Hypothalamus (tissue), 51 donors: Measurements from ENCODE around the gene TRIML1.
"Not testable (repeated sequence)": the region's sequence is repeated elsewhere in the genome, so short reads cannot be mapped to it uniquely, and the experiment has no call there.

ENCODE experiments used
- DNase-seq, 51 donors: peaks; one replicate each; lab custom pipeline; 2025; lab: John Stamatoyannopoulos, UW

The TRIML1 gene

DNA sequence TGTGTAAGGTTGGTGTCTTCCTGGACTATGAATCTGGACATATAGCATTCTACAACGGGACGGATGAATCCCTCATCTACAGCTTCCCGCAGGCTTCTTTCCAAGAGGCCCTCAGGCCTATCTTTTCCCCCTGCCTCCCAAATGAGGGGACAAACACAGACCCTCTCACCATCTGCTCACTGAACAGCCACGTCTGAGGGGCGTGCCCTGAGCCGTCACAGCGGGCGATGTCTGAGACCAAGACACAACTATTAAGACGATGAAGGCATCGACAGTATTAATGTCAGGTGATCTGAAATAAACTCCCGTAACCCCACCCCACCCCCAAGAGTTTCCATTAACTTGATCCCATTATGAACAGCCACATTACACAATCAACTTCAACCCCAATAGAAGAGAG is 7.9 kb downstream of the TRIML1 start:
- no peak for DNase-seq

DNA sequence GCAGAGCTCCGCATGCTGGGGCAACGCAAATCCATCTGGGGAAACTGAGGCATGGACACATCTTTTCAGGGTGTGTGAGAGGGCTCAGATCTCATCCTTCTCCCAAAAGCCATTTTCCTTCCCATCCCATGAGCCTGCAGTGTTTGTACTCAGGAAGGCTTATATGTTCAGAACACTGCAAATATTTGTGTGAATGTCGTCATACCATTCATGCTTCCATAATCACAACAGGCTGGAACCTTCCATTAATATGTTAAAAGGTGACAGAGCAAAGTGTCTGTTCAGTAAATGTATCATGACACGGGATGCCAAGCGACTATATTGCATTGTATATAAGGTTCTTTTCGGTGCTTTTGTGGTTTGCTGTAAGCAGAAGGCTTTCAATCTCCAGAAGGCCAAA is 8.5 kb downstream of the TRIML1 start:
- no peak for DNase-seq

DNA sequence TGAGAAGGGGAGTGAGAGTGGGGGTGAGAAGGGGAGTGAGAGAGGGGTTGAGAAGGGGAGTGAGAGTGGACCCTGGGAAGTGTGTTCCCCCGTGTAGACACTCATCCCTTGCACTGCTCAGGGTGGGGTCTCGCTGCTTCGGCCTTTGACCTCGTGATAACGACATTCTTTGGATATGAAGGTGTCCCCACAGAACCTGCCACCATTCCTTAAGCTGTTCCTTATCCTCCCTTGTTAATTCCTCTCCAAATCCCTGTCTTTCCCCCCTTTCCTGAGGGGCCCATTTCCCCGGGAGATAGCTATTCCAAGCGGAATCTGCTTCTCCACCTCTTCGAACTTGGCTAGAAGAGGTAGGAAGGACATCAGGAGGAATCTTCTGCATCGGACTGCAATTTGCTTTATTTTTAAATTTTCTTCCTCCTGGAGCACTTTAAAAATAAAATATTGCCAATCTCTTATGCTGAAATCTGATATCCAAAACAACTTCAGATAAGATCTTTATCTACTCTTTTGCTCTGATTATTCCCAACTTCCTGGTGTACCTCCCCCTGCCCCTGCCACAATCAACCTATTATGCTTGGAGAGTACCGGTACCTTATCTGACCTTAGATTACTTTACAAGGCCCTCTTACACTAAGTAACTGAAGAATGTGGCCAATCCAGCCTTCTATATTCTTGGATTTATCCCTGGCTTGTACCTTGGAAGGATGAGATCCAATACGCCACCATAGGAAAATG is 15.6 kb downstream of the TRIML1 start:
- no peak for DNase-seq

GRCh38 chr4:188158336-188158735 is 19.1 kb downstream of the TRIML1 start:
- DNase-seq, result no peak

DNA sequence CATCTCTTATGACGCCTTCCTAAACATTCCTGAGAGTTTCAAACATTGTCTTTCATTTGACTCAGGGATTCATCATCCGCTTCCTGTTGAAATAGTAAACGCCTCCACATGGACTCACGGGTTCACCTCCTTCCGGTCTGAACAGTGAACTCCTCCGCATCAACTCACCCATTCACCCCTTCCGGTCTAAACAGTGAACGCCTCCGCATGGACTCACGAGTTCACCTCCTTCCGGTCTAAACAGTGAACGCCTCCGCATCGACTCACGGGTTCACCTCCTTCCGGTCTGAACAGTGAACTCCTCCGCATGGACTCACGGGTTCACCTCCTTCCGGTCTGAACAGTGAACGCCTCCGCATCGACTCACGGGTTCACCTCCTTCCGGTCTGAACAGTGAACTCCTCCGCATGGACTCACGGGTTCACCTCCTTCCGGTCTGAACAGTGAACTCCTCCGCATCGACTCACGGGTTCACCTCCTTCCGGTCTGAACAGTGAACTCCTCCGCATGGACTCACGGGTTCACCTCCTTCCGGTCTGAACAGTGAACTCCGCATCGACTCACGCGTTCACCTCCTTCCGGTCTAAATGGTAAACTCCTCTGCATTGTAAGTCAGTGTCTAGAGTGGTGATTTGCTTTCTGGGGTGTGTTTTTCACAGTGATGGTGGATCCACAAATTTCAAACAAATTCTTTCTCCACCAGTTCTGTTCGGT is 20.4 kb downstream of the TRIML1 start:
- not testable (repeated sequence) for DNase-seq

- no peak for DNase-seq
Measured at GRCh38 chr4:188160406-188160805, 21.2 kb downstream of the TRIML1 start.

DNA sequence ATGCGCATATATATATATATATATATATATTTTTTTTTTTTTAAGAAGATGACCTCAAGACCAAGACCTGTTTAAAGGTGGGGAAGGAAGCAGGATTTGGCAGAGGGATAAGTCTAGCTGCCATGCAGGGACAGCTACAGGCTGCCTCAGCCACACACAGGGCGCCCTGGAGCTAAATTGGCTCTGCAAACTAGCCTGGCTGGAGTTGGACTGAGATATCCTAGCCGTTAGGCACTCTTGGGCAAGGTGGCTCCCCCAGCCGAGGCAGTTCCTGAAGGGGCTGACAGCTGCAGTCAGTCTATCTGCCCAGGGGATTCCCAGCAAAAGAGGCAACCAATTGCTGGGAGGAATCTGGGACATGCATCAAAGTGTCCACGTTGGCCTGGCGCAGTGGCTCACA is 21.9 kb downstream of the TRIML1 start:
- no peak for DNase-seq

DNA sequence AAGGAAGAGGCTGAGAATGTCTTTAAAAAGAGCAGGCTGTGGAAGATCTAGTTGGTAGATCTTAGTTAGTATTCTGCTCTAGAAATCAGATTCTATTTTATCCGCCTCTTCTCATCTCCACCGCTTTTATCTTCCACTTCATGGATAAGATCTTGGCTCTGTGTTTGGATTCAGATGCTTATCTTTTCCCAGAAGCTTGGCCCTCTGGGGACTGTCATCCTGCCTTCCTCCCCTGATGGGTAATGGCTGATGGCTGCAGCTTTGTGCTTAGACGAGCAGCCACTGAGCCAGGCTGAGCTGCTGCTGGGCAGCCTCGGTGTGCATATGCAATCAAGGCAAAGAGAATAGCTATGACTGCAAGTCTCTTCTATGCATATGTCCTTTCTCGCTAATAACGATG is 23.5 kb downstream of the TRIML1 start:
- no peak for DNase-seq

- DNase-seq, result no peak
Measured at GRCh38 chr4:188168726-188169373, 29.6 kb downstream of the TRIML1 start.

DNA sequence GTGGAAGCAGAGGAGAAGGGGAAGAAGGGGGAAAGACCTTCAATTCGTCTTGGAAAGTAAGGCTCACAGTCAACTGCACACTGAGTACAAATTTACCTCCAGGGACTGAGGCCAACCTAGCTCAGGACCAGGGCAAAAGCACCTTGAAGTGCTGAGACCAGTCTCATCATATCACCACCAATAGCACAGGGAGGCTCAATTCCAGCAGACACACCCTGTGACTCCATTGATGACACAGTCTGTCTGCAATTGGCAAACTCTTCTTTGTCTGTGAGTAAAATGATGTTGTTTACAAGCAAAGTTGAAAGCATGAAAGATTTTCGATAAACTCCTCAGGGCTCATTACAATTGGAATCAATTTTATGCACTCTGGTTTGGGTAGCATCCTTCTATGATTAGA is 32.3 kb downstream of the TRIML1 start:
- DNase-seq, result no peak

- DNase-seq, result no peak
Measured at GRCh38 chr4:188175288-188175687, 36.0 kb downstream of the TRIML1 start.

DNA sequence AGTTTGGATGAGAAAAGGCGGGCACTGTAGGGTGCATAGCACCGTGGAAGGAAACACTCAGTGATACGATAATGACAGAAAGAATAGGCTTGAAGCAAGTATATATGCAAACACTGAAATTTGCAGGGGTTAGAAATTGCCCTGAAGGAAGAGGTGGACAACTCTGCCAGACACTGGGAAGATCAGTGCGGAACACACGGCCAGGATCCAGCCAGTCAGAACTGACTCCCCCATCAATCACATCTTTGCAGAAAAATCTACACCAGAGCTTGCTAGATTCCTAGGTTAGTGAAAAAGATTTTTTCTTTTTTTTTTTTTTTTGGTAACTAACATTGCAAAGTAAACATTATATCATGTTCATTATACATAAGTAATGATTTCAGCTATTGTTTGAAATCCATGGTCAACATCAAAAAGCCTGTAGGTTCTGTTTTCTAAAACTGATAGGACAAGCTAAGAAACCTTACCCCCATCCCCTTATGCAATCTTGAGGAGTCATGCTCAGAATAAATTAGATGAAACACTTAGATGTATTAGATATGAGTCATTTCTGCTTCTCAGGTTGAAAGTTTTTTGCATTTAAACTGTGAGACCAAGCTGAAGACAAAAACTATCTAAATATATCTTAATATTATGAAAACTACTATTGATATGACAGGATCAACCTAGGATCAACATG is 38.9 kb downstream of the TRIML1 start:
- peak in 1 of 51 donors; percentile 1 for DNase-seq

DNA sequence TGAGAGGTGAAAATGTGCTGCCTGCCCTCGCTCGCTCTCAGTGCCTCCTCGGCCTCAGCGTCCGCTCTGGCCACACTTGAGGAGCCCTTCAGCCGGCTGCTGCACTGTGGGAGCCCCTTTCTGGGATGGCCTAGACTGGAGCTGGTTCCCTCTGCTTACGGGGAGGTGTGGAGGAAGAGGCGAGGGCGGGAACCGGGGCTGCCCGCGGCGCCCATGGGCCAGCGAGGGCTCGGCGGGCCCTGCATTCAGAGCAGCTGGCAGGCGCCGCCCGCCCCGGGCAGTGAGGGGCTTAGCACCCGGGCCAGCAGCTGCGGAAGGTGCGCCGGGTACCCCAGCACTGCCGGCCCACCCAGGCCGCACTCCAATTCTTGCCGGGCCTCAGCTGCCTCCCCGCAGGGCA is 39.6 kb downstream of the TRIML1 start:
- no peak for DNase-seq

GRCh38 chr4:188187106-188187505 is 47.9 kb downstream of the TRIML1 start:
- DNase-seq, result no peak

DNA sequence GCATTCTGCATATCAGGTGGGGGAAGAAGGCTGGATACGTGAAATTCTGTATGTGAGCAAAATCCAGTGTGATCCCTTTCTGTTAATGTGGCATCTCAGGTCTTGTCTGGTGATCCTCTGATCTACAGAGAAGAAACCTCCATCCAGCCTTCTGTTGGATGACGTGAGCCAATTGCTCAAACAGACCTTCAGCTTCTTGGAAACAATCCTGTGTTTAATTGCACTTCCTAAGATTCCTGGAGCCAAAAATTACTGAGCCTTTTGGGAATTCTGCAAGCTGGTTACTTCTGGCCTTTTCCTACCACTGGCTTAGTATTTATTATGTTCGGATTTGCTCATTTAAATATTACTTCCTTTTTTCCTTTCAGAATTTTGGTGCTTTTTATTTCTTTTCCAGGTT is 51.2 kb downstream of the TRIML1 start:
- no peak for DNase-seq

DNA sequence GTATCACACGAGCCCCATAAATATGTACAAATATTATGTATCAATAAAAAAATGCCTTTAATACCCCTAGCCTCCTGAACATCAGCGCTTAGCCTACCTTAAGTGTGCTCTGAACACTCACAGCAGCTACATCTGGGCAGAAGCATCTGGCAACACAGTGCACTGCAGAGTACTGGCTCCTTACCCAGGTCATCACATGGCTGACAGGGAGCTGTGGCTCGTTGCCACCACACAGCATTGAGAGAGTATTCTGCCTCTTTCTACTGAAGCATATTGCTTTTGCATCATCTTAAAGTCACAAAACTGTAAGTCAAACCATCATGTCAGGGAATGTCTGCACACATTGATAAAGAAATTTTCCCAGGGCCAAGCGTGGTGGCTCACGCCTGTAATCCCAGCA is 55.2 kb downstream of the TRIML1 start:
- DNase-seq, result no peak

DNA sequence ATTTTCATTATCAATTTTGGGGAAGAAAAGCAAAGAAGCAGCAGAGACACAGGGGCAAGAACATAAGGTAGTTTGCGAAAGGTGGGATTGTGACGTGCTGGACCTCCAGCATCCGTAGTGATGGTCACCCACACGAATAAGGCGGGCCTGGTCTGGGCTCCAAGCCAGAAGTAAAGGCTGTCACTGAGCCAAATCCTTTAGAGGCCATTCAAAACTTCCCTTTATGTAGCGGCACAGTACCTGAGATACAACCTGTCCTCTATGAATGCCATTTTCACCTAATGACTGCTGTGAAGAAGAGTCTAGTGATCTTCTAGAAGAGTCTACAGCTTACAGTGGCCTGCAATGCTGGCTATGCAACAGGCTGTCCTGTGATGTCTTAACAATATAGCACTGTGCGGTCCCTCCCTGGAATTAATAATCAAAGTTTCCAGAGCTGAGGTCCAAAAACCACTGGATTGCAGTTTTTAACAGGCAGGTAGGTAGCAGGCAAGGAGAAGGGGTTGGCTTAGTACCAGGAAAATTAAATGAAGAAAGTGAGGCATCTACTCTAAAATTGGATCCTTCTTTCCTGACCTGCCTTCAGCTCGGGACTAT is 56.2 kb downstream of the TRIML1 start:
- no peak for DNase-seq

DNA sequence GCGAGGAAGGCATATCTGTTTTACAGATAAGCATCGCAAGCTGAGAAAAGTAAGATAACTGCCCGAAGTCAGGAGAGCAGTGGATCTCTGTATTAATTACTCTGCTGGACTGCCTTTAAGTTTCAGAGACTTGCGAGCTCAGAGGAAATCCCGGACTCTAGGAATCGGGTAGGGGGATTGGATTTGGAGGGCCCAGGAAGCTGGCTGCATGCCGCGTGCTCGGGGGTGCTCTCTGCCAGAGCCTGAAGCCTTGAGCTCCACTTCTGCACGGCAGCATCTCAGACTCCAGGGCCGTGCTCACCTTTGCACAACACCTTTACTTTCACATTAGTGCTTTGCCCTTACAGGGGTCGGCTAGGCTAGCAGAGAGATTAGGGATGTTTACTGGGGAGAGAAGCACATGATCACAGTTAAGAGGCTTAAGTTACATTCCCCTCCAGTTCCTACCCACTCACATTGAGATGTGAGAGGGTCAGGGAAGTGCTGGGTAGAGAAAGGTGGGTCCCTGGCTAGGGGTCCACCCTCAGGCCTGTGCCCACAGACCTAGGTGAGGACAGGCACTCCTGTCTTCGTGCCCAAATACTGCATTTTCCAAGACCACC is 57.0 kb downstream of the TRIML1 start:
- DNase-seq, result no peak
